NCI-H1436 treated with DMSO at 0.1 percent for 48 hours (cell line): ENCODE results near the gene PPFIBP1.
"Not testable (repeated sequence)": the region's sequence is repeated elsewhere in the genome, so short reads cannot be mapped to it uniquely, and the experiment has no call there.

Source experiments
- DNase-seq: peaks from one replicate; lab custom pipeline; 2025; lab: John Stamatoyannopoulos, UW

Gene PPFIBP1

DNA sequence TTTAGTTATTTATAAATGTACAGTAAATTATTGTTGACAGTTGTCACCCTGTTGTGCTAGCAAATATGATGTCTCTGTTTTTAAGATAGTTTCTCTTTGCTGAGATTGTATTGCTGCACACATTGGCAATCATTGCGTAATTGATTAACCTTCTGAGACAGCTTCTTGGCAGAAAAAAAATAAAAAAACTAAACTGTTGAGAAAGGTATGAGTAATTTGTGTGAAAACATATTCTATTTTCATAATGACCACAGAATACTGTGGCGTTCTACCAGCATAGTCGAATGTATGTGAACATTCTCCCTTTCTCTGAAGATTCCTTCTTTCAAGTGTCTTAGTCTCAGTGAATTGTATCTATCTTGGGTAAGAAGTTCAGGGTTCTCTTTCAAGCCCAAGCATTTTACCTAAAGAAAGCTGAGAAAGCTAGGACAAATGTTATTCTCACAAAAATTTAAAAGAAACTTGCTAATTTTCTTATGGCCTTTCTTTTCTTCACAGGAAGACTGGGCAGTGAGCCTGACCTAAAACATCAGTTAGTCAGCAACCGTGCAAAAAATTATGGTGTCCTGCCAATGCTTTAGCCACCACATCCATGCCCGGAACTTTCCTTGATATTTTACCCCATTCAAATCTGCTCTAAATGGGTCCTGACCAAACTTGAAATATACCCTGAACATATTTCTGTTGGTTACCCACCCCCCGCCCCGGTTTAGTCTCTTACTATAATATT is 103.3 kb downstream of the PPFIBP1 start:
- no peak for DNase-seq

DNA sequence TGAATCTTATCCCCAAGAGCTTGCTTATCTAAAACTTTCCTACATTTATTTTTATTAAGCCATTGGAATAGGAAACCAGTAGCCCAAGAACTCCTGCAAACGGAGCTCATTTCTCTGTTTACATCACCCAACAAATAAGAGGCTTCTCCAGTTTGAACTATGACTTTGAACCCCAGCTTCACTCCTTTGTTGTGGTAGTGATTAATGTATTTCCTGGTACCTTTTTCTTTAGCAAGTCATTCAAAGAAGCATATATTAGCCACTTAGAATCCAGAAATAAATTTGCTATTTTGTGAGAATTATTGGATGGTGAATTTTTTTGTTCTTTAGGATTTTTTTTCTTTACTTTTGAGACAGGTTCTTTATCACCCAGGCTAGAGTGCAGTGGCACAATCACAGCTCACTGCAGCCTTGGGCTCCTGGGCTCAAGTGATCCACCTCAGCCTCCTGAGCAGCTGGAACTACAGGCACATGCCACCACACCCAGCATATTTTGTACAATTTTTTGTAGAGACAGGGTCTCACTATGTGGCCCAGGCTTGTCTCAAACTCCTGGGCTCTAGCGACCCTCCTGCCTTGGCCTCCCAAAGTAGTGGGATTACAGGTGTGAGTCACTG is 104.0 kb downstream of the PPFIBP1 start:
- DNase-seq = not testable (repeated sequence)

DNA sequence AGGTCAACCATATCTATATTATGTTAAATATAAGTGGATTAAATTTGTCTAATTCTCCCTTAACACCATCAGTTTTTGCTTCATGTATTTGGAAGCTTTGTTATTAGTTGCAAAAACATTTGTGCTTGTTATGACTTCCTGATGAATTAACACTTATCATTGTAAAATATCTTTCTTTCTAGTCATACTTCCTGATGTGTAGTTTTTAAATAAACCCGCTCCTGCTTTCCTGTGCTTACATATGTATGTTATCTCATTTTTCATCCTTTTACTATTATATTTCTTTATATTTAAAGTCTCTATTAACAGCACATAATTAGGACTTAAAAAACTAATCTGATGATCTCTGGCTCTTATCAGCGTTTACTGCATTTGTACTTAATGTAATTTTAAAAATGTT is 106.2 kb downstream of the PPFIBP1 start:
- not testable (repeated sequence) for DNase-seq

DNA sequence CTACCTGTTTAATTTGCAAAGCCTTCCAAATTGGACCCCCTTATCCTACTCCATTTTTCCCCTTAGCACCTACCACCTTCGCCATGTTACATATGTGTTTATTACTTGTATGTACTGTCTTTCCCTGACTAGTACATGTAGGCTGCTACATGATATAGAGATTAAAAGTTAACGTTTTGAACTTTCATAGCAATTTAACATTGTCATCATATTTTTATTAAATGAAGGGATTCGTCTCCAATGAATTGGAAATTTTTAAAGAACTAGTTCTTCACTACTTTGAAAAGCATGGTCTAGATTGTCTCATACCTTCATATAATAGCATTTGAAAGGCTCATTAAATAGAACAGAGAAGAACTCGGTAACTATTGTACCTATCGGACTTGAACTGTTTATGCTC is 107.4 kb downstream of the PPFIBP1 start:
- no peak for DNase-seq

DNA sequence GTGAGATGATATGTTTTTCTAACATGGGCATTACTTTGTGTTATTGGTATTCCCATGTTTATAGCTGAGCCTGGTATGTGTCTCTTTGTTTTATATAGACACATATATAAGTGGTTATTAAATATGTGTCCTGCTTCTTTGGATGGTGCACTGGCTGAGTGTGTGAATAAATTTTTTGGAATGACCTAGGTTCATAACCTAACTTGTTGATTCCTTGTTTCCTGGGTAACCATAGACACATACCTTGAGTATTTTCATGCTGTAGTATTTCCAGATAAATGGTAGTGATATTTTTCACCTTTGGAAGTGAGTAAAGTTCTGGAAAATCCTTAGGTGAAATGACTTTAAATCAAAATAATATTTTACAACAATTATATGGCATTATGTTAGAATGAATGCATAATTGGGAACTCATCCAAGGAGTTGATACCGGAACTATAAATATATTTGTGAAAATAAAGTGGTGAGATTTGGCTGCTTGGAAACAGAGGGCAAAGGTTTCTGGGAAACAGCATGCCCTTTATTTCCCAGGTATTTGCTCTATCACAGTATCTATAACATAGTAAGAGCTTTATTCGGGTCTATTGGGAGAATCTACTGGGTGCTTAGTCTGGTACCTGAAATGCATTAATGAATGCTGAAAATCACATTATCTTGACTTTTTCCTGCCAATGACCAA is 107.9 kb downstream of the PPFIBP1 start:
- no peak for DNase-seq

DNA sequence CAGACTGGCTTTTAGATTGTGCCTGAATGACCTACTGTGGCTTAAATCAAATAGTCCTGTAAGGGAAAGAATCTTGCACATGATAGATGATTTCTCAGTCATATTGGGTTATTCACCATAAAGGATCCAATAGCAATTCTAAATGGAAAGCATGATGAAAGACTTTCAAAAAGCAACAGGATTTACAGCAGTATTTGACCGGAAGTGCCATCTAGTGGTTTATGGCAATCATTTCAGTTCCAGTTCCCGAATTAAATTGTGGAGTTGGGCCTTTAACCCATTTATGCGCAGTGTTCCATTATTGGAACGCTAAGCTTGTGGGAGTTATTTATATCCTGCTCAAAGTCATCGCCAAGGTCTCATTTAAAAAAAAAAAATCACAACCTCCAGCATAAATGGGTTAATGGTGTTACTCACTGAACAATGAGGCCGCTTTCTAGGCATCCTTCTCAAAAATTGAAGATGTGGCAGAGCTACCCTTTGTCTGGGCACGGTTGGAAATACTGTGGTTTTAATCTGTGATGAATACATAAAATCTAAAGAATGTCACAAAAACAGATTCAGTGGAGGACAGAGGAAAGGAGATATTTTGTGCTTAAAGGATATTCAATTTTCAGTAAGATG is 111.5 kb downstream of the PPFIBP1 start:
- DNase-seq = no peak

DNA sequence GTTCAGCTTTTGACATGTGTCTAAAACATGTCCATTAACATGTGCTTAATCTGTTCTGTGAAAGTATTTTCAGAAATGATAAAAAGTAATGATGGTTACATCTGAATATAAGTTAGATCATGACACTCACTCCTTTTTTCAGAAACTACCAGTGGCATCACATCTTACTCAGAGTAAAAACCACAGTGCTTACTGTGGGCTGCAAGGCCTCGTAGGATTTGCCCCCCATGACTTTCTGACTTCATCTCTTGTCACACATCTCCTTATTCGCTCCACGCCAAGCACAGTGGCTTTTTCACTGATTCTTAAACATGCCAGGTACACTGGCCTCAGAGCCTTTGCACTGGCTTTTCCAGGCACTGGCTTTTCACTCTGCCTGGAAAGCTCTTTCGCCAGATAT is 112.6 kb downstream of the PPFIBP1 start:
- DNase-seq = not testable (repeated sequence)

DNA sequence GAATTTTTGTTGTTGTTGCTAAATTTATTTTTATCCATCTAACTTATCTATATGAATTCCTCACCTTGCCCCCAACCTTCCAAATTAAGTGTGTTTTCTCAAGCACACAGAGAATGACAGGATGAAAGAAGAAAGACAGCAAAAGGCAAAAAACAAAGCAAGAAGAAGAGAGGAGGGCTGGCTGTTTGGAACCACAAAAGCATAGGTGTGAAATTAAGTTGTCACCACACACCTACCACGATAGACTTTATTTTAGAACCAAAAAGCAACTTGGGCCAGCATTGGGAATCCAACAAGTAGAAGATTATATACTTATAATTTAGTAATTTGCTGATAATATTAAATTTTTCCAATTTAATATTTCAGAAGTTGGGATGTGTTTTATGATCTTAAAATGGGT is 113.5 kb downstream of the PPFIBP1 start:
- no peak for DNase-seq

DNA sequence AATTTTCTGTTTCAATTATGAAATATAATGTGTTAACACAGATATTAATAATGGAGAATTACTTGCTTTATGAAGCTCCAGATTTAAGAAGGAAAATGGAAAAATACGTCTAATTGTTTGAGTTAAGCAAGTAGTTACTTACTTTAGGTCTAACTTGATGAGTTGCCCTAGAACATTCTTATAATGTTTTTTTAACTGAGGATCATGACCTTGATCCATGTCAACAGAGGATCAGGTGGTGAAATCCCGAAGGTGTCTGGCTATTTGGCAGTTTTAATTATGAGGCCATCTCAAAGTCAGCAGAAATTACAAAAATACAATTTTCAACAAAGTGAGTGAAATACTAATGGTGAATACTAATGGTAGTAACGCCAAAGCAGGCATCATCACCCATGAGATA is 115.3 kb downstream of the PPFIBP1 start:
- no peak for DNase-seq

DNA sequence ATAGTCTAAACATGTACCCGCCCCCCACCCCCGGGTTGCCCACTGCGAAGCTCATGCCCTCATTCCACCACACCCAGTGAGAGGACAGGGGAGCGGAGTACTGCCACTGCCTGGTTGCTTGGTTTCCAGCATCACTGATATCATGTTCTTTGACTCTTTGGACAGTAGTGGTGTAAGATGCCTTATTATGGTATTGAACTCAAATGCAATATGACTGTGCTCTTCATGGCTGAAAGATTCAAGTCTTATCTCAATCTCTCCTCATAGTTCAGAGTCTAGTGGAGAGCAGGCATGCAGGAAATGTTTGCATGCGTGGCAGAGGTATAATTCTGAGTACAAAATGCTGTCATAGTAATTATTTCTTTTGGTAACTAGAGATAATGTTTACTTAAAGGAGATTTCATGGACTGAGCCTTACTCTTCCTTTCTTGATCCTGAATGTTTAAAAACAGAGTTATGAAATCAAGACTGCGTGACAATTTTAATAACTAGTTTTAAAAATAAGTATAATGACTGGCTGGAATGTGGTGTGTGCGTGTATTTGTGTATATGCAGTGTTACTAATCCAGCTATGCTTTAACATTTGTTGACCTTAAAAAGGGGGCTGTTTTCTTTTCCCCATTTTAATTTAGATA is 116.7 kb downstream of the PPFIBP1 start:
- not testable (repeated sequence) for DNase-seq

DNA sequence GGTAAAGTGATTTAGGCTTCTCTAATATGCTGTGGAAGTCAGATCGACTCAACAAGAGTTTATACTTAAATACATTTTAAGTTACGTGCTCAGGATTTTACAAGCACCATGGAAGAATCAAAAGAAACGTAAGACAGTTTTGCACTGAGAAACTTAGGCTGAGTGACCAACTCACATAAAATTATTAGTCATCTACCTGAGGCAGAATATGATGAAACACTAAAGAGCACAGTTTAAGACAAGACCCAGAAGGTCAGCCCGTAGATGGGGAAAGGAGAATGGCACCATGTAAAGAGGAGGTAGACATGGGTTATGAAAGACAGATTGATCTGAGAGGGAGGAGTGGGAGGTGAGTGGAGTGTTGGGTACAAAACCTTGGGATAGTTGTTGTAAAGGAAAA is 118.4 kb downstream of the PPFIBP1 start:
- DNase-seq = not testable (repeated sequence)

DNA sequence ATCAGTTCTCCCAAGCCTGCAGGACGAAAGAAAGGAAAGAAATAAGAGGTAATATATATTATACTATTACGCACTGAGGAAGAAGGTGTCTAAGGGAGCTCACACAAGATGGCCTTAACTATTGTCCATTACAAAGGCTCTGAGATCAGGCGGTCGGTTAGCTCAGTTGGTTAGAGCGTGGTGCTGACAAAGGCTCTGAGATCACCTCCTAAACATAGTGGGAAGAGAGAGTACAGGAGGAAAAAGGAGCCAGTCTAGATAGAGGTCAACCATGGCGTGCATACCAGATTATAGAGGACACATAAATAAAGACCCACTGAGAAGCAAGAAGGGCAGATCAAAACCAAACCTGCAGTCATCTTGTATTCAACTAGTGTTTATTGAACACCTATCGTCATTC is 118.9 kb downstream of the PPFIBP1 start:
- DNase-seq = not testable (repeated sequence)

DNA sequence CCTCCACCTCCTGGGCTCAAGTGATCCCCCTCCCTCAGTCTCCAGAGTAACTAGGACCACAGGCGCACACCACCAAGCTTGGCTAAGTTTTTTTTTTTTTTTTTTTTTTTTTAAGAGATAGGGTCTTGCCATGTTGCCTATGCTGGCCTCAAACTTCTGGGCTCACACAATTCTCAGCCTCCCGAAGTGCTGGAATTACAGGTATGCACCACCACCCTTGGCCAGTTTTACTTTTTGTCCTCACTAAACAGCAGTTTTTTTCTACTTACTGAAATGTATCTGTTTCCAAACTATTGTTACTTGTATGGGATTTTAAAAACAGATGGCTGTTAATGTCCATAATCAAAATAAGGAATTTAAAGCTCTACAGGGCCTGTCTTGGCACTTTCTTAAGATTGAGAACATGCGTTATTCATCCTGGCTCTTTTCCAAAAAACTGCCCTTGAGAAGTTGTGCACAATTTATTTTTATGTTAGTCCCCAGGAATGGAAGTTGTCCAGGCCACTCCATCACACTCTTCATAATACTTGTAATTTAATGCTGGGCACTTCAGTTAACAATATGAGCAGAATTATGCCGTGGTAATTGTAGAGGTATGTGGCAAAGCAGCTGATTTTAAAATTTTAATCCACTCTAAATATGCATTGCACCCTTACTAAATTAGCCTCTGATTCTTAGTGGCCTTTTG is 120.3 kb downstream of the PPFIBP1 start:
- no peak for DNase-seq

DNA sequence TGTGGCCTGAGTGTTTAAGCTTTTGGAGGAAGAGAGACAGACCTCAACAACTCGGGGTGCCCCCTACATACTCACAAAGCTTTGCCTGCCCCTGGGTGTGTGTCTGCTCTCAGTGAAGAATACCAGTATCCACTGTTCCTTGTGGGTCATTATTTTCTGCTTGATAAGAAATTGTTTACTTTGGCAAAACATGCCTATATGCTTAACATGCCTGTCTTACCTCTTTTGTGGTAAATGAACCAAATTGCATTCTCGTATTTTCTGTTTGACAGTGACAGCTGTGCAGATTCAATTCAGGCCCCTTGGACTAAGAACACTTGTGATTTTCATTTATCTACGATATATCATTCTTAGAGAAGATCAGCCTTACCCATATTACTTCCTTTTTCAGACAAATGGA is 121.7 kb downstream of the PPFIBP1 start:
- DNase-seq = no peak

DNA sequence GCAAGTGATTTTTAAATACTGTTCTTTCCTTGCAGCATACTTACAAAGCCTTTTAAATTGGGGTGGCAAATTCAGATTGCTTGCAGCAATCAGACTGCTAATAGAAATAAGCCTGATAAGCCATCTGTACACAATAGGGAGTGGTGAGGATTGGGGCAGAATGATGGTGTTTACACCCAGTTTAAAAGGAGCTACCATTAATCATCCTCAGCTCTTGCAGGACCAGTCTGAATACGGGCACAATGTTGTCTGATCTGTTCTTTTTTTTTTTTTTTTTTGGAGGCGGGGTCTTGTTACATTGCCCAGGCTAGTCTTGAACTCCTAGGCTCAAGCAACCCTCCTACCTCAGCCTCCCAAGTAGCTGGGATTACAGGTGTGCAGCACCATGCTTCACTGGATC is 122.1 kb downstream of the PPFIBP1 start:
- DNase-seq = no peak

DNA sequence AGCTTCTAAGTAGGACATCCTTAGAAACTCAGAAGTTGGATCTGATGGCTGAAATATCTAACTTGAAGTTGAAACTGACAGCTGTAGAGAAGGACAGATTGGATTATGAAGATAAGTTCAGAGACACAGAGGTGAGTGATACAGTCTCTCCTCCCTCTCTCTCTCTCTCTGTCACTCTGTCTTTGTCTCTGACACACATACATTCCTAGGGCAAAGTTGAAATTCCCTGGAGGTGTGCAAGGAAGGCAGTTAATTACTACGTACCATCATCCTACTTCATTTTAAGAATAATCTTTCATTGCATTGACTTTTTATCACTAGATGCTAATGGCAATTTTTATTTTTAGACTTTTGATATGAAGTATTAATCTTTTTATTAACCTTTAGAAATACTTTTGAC is 126.0 kb downstream of the PPFIBP1 start:
- no peak for DNase-seq

DNA sequence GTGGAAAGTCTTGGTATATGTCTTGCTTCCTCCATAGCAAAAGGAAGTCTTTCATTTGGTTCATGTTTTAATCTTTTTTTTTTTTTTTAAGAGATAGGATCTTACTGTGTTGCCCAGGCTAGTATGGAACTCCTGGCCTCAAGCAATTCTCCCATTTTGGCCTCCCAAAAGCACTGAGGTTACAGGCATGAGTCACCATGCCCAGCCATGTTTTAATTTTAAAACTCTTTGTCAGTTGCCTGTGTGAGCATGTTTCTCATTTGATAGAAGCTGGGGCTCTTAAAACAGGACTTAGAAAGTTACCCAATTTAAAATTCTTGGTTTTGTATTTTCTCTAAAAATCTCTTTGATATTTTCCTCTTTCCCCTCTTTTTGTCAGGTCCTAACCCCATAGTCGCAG is 127.2 kb downstream of the PPFIBP1 start:
- DNase-seq = no peak

DNA sequence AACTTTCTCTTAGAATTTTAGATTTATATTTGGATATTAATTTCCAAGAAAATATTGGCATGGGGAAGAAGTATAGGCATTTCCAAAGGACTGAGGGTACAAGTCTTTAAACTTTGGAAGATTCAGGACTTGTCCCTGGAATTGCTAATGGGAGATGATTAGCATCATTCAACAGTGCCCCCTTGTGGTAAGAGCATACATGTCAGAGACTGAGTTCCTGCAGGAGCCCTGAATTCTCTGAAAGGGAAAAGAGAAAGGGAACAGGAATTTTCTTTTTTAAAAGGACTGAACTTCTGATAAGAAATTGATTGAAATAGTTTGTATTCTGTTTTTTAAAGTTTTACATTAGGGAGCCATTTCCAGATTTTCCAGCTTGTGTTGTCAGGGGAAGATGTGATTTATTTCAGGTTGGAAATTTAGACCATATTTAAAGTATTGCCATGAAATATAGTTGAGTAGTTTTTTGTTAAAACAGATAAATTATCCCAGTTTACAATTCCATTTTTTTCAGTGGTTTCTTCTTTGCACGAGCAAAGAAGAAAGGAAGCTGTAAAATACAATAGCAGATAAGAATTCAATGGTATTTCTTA is 128.3 kb downstream of the PPFIBP1 start:
- no peak for DNase-seq

DNA sequence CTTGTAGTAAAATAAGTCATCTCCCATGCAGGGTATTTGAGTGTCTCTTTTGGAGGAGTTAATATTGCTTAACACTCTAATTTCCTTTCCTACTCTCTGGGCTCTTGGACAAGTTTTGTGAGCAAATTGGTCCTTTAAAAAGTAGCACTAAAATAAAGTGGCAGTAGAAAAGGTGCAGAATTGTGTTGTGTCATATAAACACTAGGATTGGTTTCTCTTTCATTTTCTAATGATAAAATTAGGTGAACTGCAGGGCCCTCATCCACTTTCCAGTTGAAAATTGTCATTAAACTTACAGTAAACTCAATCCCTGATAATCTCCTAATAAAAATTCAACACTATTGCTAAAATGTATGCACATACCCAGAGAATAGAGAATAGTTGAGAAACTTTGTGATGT is 129.7 kb downstream of the PPFIBP1 start:
- DNase-seq = no peak

DNA sequence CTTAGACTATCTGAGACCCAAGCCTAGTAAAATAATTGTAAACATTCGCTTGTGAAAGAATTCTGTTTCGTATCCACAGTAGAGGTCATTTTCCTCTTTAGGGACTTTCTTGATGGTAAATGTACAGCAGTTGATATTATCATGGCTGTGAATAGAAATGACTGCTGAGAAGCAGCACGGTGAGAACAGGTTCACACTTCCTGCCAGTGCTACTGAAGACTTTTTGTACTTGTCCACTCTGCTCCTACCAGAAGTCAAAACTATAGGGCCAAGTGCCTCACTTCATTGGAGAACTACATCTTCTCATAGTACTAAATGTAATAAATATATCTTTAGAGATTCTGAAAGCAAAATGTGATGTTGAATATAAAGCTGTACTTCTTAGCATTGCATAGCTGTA is 131.5 kb downstream of the PPFIBP1 start:
- not testable (repeated sequence) for DNase-seq

DNA sequence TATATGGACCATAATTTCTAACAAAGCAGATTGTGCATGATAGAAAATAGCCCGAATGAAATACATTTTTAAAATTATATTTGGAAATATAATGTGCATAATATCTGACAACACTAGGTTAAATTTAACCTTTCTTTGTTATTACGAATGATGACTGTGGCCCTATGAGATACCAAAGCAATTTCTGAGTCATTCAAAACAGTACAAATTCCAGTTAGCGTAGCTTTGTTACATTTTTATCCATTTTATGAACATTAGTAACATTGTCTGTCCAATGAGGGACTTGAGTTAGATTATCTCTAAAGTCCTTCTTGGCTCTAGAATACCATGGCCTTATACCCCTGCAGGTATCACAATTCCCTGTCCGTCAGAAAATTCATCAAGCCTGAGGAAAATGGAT is 133.3 kb downstream of the PPFIBP1 start:
- DNase-seq = no peak
